Measurements from ENCODE around the gene PROSER3.

PROSER3 gene

GRCh38 chr19:35813043-35813890 is 55.3 kb downstream of the PROSER3 start:
- no peak overlapping the region for H3K4me3 ChIP-seq (replicated peaks; ENCODE audit: insufficient read depth, low read length)
- no peak for TF ChIP-seq GABPA (IDR thresholded peaks at IDR 0.05; ENCODE audit: low read depth)
- H3K27me3 ChIP-seq (ENCODE audit: insufficient read depth, poor library complexity, severe bottlenecking), result no peaks in the 10 kb centered on the region
- no peak overlapping the region for H3K27ac ChIP-seq (replicated peaks)
- no peak for DNase-seq (ENCODE audit: low read depth in 1 of 2, low spot score in 1 of 2)

GRCh38 chr19:35816262-35816661 is 58.3 kb downstream of the PROSER3 start:
- TF ChIP-seq GABPA (IDR thresholded peaks at IDR 0.05; ENCODE audit: low read depth) (no peak), CTCF (IDR thresholded peaks at IDR 0.05; ENCODE audit: insufficient read depth, low read length) (no peak), REST (IDR thresholded peaks at IDR 0.05; ENCODE audit: insufficient replicate concordance, low read depth) (no peak), POLR2AphosphoS5 (IDR thresholded peaks at IDR 0.05; ENCODE audit: low read depth) (no peak), SPI1 (IDR thresholded peaks at IDR 0.05; ENCODE audit: borderline replicate concordance, low read depth) (no peak)
- no peaks in the 10 kb centered on the region for H3K27me3 ChIP-seq (ENCODE audit: insufficient read depth, poor library complexity, severe bottlenecking)
- no peak overlapping the region for H3K4me3 ChIP-seq (replicated peaks; ENCODE audit: insufficient read depth, low read length)
- DNase-seq (ENCODE audit: low read depth in 1 of 2, low spot score in 1 of 2), result no peak
- H3K27ac ChIP-seq (replicated peaks), result no peak overlapping the region

GRCh38 chr19:35816846-35817245 is 58.9 kb downstream of the PROSER3 start:
- no peak for DNase-seq (ENCODE audit: low read depth in 1 of 2, low spot score in 1 of 2)
- Histone ChIP-seq H3K27ac (replicated peaks) (no peak overlapping the region), H3K27me3 (ENCODE audit: insufficient read depth, poor library complexity, severe bottlenecking) (no peaks in the 10 kb centered on the region), H3K4me3 (replicated peaks; ENCODE audit: insufficient read depth, low read length) (no peak overlapping the region)
- TF ChIP-seq GABPA (IDR thresholded peaks at IDR 0.05; ENCODE audit: low read depth) (no peak), CTCF (IDR thresholded peaks at IDR 0.05; ENCODE audit: insufficient read depth, low read length) (no peak), REST (IDR thresholded peaks at IDR 0.05; ENCODE audit: insufficient replicate concordance, low read depth) (no peak), SPI1 (IDR thresholded peaks at IDR 0.05; ENCODE audit: borderline replicate concordance, low read depth) (no peak), POLR2AphosphoS5 (IDR thresholded peaks at IDR 0.05; ENCODE audit: low read depth) (no peak)

GRCh38 chr19:35818445-35818844 is 60.5 kb downstream of the PROSER3 start:
- Histone ChIP-seq H3K27ac (replicated peaks) (no peak overlapping the region), H3K4me3 (replicated peaks; ENCODE audit: insufficient read depth, low read length) (no peak overlapping the region), H3K27me3 (ENCODE audit: insufficient read depth, poor library complexity, severe bottlenecking) (no peaks in the 10 kb centered on the region)
- TF ChIP-seq CTCF (IDR thresholded peaks at IDR 0.05; ENCODE audit: insufficient read depth, low read length) (no peak), GABPA (IDR thresholded peaks at IDR 0.05; ENCODE audit: low read depth) (no peak), REST (IDR thresholded peaks at IDR 0.05; ENCODE audit: insufficient replicate concordance, low read depth) (no peak), SPI1 (IDR thresholded peaks at IDR 0.05; ENCODE audit: borderline replicate concordance, low read depth) (no peak), POLR2AphosphoS5 (IDR thresholded peaks at IDR 0.05; ENCODE audit: low read depth) (no peak)
- DNase-seq (ENCODE audit: low read depth in 1 of 2, low spot score in 1 of 2), result no peak
